Fibroblast of mammary gland (primary cell): ENCODE results near the gene TRIM15.

Source experiments
- DNase-seq: peaks from one replicate; pipeline ENCODE4 v3.0.0-alpha.2; 2010; ENCODE audit warnings: low read depth
- H3K4me3 ChIP-seq: 2 replicates; pipeline ENCODE4 v1.5.1; 2011; ENCODE audit warnings: low read depth, mild to moderate bottlenecking, low read length, moderate library complexity; ENCODE audit not compliant: control insufficient read depth
- CTCF ChIP-seq: conservative IDR thresholded peaks from 2 replicates; pipeline ENCODE4 v1.5.1; 2011; ENCODE audit warnings: low read depth, low read length, inconsistent platforms; ENCODE audit not compliant: control insufficient read depth, insufficient read depth

The TRIM15 gene

DNA sequence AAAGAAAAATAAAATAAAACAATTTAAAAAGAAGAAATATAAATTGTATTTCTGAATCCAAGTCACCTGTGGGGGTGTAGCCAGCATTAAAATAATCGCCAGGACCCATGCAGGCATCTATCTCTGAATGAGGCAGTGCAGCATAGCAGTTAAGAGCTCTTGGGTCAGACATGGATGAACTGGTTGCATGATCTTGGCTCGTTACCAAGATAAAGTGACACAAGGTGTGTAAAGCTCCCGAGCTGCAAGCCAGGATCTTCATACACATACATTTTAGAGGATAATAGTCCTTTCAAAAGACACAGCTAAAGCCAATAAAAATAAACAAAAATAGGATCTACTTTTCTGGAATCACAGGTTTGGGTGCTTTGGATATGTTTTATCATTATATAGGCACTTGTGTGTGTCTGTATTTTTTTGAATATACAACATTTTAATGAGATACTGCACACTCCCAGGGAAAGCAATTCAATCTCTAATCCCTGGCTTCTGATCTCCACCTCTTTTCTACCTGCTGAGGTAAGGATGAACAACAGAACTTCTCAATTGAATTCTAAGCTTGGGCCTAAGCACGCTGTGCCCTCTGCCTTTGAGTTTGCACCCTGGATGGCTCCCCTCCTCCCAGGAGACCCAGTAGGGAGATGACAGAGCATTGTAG, 11.2 kb upstream of the TRIM15 start:
- TF ChIP-seq CTCF = no peak
- no peak overlapping the region for H3K4me3 ChIP-seq
- DNase-seq = no peak

DNA sequence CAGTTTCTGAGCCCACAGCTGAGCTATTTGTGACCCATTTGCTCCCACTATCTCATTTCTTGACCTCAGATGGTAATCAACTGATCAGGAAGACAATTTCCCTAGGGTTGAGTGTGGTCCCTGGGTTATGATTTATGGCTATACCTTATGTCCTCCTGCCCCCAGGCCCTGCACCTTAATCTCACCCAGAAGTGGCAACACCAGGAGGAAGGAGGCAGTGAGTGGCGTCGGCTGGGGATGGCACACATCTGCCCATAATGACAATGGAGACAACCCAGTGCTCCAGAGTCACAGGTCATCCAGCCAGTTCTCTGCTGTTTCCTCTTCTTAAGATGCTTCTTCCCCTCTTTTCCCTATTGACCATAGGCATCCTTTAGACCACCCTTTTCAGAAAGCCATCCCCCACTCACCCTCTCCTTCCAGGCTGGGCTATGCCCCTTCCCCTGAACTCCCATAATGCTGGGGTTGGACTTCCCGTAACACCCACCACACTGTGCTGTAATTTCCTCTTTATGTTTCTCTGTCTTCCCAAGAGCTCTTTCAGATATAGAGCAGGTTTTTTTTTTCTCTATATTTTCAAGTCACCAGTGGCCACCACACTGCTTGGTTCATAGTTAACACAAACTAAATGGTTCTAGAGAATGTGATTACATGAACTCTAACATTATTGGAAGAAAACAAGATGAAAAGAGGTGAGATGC, 10.3 kb upstream of the TRIM15 start:
- DNase-seq = no peak
- H3K4me3 ChIP-seq = no peak overlapping the region
- TF ChIP-seq CTCF = no peak

- no peak for DNase-seq
- H3K4me3 ChIP-seq = no peak overlapping the region
- no peak for TF ChIP-seq CTCF
These were observed 9.3 kb upstream of the TRIM15 start for GRCh38 chr6:30154061-30154460.

DNA sequence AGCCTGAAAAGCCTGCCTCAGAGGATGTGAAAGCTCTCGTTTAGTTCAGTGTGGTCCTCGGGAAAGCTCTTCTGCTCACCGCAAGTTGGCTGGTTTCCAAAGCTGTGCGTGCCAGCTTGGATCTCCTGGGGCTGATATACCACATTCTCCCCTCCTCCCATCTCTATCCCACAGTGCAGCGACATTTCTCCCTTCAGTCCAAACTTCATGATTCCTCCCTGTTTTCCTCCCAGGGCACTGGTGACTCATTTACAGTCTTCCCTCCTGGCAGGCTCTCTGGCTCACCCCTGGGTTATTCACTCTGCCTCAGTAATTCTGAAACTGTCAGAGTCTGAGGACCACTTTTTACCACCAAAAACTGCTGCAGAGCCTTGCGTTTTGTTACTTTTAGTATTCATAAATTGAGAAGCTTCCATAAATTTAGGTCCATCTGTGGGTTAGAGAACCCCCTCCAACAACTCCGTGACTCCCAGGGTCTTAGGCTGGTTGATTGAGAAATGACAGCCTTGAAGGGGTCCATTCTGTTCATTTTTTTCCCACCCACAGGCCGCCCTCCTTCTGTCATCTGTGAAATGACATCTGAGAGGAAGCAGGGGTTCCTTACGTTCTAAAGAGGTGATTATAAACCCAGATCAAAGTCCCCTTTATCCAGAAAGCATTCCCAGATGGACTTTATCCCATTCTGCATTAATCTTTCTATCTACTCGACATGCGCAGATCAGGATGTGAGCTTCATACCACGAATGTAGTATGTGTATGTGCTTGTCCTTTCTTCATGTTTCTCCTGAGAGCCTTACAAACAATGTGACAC, 8.4 kb upstream of the TRIM15 start:
- peak; percentile 78 for DNase-seq
- no peak for TF ChIP-seq CTCF
- H3K4me3 ChIP-seq = no peak overlapping the region

DNA sequence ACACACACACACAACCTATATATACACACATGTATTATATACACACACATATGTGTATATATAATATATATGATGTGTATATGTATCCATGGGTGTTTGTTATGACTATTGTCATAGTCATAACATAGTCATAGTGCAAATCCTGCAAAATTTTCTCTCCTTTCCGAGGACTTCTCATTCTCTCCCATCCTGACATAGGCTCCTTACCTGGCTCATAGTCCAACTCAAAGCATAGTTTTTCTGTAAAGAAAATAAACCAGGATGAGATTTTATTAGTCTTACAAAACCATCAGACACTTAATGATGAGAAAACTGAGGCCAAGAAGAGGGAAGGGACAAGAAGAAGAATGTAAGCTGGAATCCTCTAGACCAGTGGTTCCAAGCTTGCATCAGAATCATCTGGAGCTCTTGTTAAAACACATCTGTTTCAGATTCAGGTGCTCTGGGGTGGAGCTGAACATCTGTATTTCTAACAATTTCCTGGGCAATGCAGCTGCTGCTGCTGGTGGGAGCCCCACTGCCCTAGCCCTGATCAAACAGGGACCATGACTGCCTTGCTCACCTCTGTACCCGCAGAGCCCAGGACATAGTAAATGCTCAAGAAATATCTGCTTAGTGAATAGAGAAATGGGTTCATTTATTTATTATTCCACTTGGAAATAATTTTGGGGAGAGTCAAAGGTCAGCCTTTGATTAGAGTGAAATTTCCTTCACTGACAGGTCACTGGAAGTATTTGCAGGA, 7.7 kb upstream of the TRIM15 start:
- no peak overlapping the region for H3K4me3 ChIP-seq
- TF ChIP-seq CTCF = no peak
- no peak for DNase-seq

- no peak overlapping the region for H3K4me3 ChIP-seq
- TF ChIP-seq CTCF = no peak
- DNase-seq = peak; percentile 67
These were observed 7.1 kb upstream of the TRIM15 start for GRCh38 chr6:30156262-30156599.
